Activated CD8-positive, alpha-beta T cell treated with anti-CD3 and anti-CD28 coated beads for 36 hours (primary cell): ENCODE measurements around the gene CPLX1. TPM values are rescaled to one million over a fixed set of nuclear protein-coding genes. Genes with fewer than 3 reads are reported as not detected.

ENCODE experiments used
- ATAC-seq: fragments of 200-7000 bp; cut with Tn5 transposase; one replicate; pipeline ENCODE4 v1.10.0; 2021; ENCODE audit warnings: mild to moderate bottlenecking, moderate library complexity
- CTCF ChIA-PET: fragments of 350-600 bp; sonication (Branson Sonifier 250); formaldehyde crosslinking; loops from one replicate; lab custom pipeline; 2021; ENCODE audit warnings: antibody characterized with exemption; lab: Charles Lee
- POLR2A ChIA-PET: fragments of 350-600 bp; sonication (Branson Sonifier 250); formaldehyde crosslinking; loops from one replicate; lab custom pipeline; 2021; ENCODE audit warnings: antibody characterized with exemption; lab: Charles Lee
- DNase-seq: peaks from one replicate; pipeline ENCODE4 v3.0.0-alpha.2; 2020
- H3K27ac Mint-ChIP-seq: one replicate; pipeline ENCODE4 v1.8.0; 2021; ENCODE audit warnings: mild to moderate bottlenecking, mixed read lengths
- H3K27me3 Mint-ChIP-seq: one replicate; pipeline ENCODE4 v1.8.0; 2021; ENCODE audit warnings: mixed read lengths
- H3K36me3 Mint-ChIP-seq: one replicate; pipeline ENCODE4 v1.8.0; 2021; ENCODE audit warnings: low read depth, mixed read lengths
- H3K4me1 Mint-ChIP-seq: one replicate; pipeline ENCODE4 v1.8.0; 2021; ENCODE audit warnings: low read depth, mixed read lengths
- H3K4me3 Mint-ChIP-seq: one replicate; pipeline ENCODE4 v1.8.0; 2021; ENCODE audit warnings: mild to moderate bottlenecking, moderate library complexity, mixed read lengths
- H3K9me3 Mint-ChIP-seq: one replicate; pipeline ENCODE4 v1.8.0; 2021; ENCODE audit warnings: mixed read lengths
- intact Hi-C: fragments of 100-400 bp; cut with micrococcal nuclease; formaldehyde crosslinking; loops from one replicate; pipeline ENCODE4 v1.10.0; 2022
- total RNA-seq, 2 experiments: library from RNA; stranded (reverse); gene quantifications; one replicate each; pipeline ENCODE4 v1.2.3, GENCODE V29; 2021
- TF ChIP-seq, protein P1 (sequence below): fragments of 200-600 bp; IDR thresholded peaks from one replicate; pipeline ENCODE4 v1.8.0; 2022; ENCODE audit warnings: antibody characterized with exemption, mild to moderate bottlenecking

CPLX1 gene
- total RNA-seq, 2 experiments from 2014 or later: not detected

DNA sequence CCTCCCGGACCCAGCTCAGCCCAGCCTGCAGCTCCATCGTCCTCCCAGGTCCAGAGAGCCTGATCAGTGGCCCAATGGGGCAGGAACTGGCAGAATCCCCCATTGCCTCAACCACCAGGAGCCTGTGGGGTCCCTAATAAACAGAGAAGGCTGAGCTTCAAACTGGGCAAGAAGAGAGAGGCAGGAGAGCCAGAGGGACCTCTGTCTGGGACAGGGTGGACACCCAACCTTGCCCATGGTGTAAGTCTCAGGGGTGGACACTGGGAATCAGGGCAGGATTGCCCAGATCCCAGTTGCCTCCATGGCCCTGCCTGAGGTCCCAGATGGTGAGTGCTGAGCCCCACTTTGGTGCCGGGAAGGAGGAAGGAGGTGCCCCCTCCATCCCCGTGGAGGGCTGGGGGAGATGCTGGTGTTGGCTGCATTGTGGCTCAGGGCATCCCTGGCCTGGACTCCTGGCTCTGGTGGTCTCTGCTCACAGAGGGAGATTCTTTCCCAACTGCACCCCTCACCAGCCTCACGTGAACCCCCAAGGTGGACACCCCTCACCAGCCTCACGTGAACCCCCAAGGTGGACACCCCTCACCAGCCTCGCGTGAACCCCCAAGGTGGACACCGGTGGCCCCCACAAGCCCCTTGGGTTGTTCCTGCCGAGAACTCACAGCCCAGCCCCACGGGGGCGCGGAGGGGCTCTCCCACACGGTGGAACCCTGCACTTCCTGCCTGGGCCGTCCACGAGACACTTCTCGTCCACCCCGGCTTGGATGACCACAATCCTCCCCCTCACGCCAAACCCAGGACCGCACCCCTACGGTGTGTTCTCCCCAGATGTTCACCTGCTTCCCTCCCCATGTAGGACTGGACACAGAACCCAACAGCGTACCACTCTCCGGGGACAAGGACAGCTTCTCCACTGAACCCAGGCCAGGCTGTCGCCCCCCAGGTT, 5.4 kb downstream of the CPLX1 start:
- Mint-ChIP-seq H3K4me1 (no peaks in the 10 kb centered on the region), H3K4me3 (no peak overlapping the region), H3K9me3 (no peaks in the 10 kb centered on the region), H3K27me3 (peaks cover 42% of the 10 kb centered on the region), H3K36me3 (no peaks in the 10 kb centered on the region), H3K27ac (no peak overlapping the region)
- TF ChIP-seq, protein P1, sequence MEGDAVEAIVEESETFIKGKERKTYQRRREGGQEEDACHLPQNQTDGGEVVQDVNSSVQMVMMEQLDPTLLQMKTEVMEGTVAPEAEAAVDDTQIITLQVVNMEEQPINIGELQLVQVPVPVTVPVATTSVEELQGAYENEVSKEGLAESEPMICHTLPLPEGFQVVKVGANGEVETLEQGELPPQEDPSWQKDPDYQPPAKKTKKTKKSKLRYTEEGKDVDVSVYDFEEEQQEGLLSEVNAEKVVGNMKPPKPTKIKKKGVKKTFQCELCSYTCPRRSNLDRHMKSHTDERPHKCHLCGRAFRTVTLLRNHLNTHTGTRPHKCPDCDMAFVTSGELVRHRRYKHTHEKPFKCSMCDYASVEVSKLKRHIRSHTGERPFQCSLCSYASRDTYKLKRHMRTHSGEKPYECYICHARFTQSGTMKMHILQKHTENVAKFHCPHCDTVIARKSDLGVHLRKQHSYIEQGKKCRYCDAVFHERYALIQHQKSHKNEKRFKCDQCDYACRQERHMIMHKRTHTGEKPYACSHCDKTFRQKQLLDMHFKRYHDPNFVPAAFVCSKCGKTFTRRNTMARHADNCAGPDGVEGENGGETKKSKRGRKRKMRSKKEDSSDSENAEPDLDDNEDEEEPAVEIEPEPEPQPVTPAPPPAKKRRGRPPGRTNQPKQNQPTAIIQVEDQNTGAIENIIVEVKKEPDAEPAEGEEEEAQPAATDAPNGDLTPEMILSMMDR: no peak
- DNase-seq (no peak), ATAC-seq (no peak)
- intact Hi-C loops: no loop called here
- ChIA-PET POLR2A (interaction anchor here (0.7 to 1.1 kb wide), 3 partner anchors 27 to 141 kb away, joined by 3 to 5 read pairs (median 3); no protein-coding TSS in a partner anchor), CTCF (no interaction called here)

DNA sequence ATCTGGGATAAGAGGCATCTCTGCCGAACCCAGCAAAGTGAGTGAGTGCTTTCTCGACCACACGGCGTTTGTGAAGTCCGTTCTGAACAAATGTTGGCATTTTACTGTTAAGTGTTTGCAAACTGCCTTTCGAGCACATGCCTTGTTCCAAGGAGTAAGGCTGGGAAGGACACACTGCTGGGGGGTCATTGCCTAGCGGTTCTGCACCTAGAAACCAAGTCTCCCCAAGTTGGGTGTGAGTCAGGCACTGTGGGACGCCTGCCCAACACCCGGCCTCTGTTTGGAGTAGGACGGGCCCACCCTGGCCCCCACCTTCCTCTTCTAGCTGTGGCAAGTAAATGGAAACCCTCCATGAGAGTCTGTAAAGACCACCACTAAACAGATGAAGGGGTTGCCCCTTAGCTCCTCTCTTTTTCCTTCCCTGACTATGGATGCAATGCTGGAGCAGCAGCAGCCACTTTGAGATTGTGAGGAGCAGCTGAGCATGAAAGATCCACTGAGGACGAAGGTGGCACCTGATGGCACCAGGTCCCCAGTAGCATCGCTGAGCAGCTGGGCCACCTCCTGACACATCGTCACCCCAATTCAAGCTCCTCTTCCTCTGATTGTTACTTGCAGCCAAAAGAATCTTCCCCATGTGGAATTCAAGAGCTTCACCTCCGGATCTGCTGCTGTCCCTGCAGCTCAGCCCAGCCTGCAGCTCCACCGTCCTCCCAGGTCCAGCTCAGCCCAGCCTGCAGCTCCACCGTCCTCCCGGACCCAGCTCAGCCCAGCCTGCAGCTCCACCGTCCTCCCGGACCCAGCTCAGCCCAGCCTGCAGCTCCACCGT, 6.3 kb downstream of the CPLX1 start:
- ChIA-PET CTCF (no interaction called here), POLR2A (interaction anchor here (0.7 to 1.1 kb wide), 4 partner anchors 27 to 593 kb away, joined by 3 to 5 read pairs (median 3); no protein-coding TSS in a partner anchor)
- Mint-ChIP-seq H3K27me3 (peaks cover 42% of the 10 kb centered on the region), H3K27ac (no peak overlapping the region), H3K9me3 (no peaks in the 10 kb centered on the region), H3K36me3 (no peaks in the 10 kb centered on the region), H3K4me1 (no peaks in the 10 kb centered on the region), H3K4me3 (no peak overlapping the region)
- DNase-seq (no peak), ATAC-seq (no peak)
- intact Hi-C loops: no loop called here
- TF ChIP-seq, protein P1: no peak

DNA sequence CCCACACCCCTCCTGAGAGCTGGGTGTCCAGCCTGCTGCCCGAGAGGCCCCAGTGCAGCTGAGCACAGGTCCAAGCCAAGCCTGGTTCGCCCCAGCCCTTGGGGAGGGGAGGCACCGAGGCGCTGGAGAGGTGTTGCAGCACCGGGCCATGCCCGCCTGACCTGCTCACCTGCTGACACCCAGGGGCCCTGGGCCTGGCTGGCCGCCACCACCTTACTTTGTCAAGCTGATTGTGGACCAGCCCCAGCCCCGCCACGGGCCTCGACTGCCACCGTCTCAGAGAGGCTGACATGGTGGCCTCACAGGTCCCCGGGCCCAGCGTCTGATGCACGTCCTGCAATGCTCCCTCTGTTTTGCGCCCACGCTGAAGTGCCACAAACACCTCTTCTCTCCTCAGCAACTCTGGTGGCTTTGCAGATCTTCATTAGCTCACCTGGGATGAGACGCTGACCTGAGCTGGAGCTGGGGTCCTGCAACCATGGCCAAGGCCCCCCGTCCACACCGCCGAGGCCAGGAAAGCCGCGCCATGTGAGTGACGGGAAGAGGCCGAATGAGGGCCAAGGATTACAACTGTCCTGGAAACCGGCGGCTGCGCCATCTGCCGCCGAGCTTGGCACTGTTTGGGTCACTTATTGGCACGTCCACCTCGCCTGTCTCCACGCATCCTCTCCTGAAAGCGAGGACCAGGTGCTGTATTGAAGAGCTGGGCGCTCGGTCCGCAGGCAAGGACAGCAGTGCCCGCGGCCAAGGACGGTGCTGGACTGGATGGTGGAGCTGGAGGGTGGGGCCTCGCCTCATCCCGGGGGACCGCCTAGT, 7.6 kb downstream of the CPLX1 start:
- CTCF ChIA-PET: no interaction called here
- Mint-ChIP-seq H3K36me3 (no peaks in the 10 kb centered on the region), H3K9me3 (no peaks in the 10 kb centered on the region), H3K27me3 (peaks cover 44% of the 10 kb centered on the region), H3K4me3 (no peak overlapping the region), H3K4me1 (no peaks in the 10 kb centered on the region), H3K27ac (no peak overlapping the region)
- intact Hi-C loops: no loop called here
- ATAC-seq (no peak), DNase-seq (no peak)
- POLR2A ChIA-PET: interaction anchor here (0.7 kb wide), 1 partner anchor 594 kb away, joined by 3 read pairs; no protein-coding TSS in a partner anchor
- TF ChIP-seq, protein P1: no peak

DNA sequence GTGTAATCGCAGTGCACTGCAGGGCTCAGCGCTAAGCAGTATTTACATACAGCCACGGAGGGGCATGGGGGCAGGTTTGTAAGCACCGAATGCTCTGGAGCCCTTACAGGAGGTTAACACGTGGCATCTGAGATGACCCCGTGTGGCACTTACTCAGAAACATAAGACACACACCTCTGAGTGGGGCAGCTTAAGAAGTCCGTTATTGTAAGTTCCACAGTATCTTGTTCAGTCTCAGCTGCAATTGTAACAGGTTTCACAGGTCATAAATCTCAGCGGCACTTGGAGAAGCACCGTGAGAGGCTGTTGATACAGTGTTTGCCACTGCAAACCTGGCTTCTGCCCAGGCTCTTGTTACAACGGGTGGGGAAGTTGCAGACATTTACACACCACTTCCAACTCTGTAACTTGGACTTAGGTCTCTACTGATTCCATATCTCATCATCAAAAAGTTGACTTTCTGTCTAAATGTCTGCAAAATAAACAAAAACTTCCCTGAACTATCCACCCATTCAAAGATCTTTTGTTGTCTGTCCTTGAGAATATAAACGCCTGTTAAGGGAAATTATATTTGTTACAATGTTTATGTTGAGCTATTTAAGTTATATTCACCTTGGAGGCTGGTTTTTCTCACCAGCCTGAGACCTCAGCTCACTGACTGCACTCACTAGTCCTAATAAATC, 10.3 kb downstream of the CPLX1 start:
- H3K27me3 Mint-ChIP-seq: peaks cover 34% of the 10 kb centered on the region
- intact Hi-C loops: no loop called here
- ChIA-PET CTCF (no interaction called here), POLR2A (no interaction called here)
- TF ChIP-seq, protein P1: no peak
- H3K4me3 Mint-ChIP-seq: no peak overlapping the region
- DNase-seq: no peak
- H3K27ac Mint-ChIP-seq: no peak overlapping the region
- H3K4me1 Mint-ChIP-seq: no peaks in the 10 kb centered on the region
- no peaks in the 10 kb centered on the region for H3K36me3 Mint-ChIP-seq
- H3K9me3 Mint-ChIP-seq: no peaks in the 10 kb centered on the region
- ATAC-seq: no peak
